Skeletal muscle cell (primary cell): ENCODE measurements around the gene NUBP1.
"Not testable (repeated sequence)": the region's sequence is repeated elsewhere in the genome, so short reads cannot be mapped to it uniquely, and the experiment has no call there.

Experiments
- DNase-seq: peaks from one replicate; pipeline ENCODE4 v3.0.0-alpha.2; 2010; ENCODE audit warnings: low read depth
- H3K4me3 ChIP-seq: 2 replicates; pipeline ENCODE4 v1.5.1; 2011; ENCODE audit warnings: low read depth, mild to moderate bottlenecking, control low read depth, low read length, moderate library complexity

NUBP1 gene

DNA sequence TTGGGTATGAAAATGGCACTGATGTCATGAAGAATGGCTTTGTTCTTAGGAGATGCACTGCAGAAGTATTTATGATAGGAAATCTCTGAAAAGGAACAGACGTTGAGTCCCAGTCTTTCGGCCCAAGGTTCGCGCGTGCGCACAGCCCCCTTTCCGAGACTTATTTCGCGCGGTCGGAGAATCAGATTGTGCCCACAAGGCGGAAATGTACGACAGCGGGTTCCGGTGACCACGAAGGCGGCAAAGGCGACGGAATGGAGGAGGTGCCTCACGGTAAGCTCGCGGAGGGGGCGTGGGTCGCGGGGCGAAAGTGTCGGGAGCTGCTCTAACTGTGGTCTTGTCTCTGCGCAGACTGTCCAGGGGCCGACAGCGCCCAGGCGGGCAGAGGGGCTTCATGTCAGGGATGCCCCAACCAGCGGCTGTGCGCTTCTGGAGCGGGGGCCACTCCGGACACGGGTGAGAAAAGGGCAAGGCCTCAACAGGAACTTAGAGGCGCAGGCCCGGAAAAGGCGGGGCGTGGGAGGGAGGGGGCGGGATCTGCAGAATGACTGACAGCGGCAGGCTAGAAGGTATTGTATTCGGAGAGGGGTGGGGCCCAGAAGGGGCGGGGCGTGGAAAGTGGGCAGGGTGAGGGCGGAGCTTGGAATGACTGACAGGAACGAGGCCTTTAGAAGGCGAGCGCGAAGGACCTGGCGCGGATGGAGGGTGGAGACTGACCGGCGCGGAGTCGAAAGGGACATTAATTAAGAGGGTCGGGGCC, at the start of gene NUBP1:
Gene NUBP1, plus strand, starts transcription at position 233 of the 760 bp plus-strand sequence. Its CDS starts 22 bp downstream, at position 255.
- H3K4me3 ChIP-seq = peak within 1 kb of the TSS; percentile 64
- peak; percentile 94 for DNase-seq

DNA sequence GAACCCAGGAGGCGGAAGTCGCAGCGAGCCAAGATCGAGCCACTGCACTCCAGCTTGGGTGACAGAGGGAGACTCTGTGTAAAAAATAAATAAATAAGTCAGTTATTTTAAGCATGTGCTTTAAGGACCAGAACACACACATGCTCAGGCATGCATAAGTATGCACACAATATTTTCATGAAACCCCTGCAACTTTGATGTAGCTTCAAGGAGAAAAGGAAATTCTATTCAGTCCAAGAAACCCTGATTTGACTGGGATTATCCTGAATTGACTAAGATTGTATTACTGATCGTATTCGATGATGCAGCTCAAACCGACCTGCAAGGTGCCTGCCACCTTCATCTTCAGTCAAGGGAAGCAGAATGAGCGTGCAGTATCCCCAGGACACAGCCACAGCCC, 49.8 kb upstream of the NUBP1 start:
- H3K4me3 ChIP-seq = no peak overlapping the region
- DNase-seq = no peak

DNA sequence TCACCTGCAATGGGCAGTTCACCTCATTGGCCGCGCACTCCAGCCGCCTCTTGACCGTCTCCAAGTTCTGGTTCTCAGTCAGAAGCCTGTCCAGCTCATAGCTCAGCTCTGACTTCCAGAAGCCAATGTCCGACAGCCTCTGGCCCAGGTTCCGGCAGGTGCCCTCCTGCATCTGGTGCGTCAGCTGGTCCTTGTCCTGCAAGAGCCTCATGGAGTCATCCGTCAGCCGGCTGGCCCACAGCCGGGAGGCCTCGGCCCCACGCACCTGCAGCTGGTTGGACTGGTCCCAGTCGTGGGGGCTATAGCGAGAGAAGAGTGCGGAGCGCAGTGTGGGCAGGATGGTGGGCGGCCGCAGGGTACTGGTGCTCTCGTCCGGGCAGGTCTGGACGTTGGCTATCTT, 49.3 kb upstream of the NUBP1 start:
- no peak overlapping the region for H3K4me3 ChIP-seq
- no peak for DNase-seq

DNA sequence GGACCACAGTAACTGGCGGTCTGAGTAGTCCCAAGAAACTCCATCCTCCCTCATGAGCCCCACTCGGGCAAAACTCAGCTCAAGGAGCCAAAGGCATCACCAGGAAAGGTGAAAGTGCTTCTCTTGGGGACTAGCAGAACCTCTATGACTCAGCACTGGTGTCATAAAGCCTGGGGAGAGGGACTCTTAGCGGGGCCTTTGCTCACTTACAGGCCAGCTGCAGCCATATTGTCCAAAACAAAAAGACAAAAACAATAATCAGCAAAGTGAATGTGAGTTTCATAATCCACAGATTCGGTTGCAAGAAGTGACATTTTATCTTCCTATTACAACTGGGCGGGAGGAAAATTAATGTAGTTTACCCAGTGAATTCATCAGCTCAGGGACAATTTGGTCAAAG, 48.8 kb upstream of the NUBP1 start, which contains the start of gene TEKT5:
Gene TEKT5, minus strand, starts transcription at position 101 of the 400 bp plus-strand sequence. Its CDS starts 57 bp downstream, at position 44.
- DNase-seq = no peak
- H3K4me3 ChIP-seq = no peak within 1 kb of the TSS

DNA sequence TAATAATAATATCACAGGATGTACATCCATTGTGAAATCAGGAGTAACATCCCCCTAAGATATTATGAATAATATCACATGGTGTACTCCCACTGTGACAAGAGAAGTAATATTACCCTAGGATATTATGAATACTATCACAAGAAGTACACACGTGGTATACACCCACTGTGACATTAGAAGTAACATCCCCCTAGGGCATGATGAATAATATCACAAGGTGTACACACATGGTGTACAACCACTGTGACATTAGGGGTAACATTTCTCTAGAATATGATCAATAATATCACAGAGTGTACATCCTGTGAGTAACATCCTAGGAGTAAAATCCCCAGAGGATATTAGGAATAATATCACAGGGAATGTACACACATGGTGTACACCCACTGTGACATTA, 43.9 kb upstream of the NUBP1 start:
- H3K4me3 ChIP-seq = no peak overlapping the region
- no peak for DNase-seq

DNA sequence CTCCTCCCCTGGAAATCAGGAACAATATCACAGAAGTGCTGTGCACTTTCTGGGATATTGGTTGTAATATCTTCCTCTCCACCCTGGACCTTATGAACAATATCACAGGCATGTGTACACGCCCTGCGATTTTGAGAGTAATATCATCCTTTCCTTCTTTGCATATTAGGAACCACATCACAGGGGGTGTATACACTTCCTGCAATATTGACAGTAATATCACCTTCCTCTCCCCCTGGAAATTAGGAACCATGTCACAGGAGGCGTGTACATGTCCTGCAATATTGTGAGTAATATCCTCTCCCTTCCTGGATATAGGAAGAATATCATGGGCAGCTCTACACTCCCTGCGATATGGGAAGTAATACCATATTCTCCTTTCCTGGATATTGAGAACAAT, 34.7 kb upstream of the NUBP1 start:
- DNase-seq = no peak

DNA sequence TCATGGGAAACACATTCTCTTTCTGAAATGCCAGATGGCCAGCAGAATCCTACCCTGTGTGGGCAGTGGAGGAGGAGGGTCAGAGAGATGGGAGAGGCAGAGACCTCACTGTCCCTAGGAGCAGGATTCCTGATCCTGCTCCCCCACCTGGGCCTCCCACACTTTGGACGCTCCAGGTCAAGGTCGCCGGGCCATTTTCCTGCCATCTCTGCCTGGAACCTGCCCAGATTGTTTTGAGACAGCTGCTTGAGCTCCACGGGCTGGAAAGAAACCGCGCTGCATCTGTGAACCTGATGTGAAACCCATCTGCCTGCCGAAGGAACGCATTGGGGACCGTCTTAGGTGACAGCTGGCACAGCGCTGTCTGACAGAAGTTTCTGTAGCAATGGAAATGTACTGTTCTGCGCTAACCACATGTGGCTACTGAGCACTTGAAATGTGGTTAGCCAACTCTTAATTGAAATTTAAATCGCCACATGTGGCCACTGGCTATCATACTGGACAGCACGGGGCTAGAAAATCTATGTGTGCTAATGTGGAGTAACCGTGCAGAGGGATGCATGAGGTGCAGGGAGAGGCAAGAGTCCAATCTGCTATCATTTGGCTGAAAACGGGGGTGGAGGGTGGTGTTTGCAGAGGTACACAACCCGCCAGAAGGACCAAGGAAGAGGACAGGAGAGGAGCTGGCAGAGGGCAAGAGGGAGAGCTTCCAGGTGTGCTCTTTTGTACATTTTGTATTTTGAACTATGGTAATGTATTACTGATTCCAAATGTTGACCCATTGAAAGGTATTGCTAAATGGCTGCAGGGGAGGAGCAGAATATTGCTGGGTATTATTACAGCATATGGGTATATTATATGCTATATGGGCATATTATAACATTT, 15.4 kb upstream of the NUBP1 start:
- H3K4me3 ChIP-seq = no peak overlapping the region
- DNase-seq = no peak

More for the DNA sequence above, 34.7 kb upstream of the NUBP1 start:
- H3K4me3 ChIP-seq = no peak overlapping the region

DNA sequence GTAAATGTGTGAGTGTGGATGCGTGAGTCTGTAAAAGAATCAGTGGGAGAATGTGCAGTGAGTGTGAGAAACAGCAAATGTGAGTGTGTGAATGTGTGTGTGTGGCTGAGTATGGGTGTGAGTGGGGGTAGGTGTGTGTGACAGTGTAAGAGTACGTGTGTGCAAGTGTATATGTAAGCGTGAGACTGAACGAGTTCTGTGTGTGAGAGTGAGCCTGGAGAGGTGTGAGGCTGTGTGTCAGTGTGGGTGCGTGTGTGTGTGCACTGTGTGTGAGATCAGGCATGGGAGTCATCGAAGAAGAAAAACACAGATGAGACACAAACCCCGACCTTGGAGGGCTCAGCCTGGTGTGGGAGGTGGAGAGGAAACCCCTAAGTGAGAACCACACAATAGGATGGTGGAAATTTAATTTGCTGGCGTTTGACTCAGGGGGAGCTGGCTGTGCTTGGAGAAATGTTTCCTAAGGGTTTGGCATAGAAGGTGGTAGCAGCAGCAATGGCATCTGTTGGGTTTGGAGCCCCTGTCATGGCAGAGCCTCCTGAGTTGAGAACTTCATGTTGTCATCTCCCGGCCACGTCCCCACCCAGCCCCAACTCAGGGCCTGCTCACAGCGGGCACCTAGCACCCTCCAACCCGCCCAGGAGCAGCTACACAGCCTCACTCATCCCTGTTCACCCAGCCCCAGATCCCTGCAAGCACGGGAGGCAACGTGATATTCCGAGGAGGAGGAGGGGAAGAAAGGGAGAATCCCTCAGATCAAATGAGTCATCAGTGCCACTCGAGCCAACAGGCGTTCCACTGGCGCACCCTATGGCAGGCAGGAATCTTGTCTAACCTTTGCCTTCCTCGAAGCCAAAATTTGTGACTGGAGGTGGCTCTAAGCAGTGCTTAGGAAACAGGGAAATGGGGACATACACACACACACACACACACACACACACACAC, 14.3 kb upstream of the NUBP1 start:
- H3K4me3 ChIP-seq = no peak overlapping the region
- no peak for DNase-seq

DNA sequence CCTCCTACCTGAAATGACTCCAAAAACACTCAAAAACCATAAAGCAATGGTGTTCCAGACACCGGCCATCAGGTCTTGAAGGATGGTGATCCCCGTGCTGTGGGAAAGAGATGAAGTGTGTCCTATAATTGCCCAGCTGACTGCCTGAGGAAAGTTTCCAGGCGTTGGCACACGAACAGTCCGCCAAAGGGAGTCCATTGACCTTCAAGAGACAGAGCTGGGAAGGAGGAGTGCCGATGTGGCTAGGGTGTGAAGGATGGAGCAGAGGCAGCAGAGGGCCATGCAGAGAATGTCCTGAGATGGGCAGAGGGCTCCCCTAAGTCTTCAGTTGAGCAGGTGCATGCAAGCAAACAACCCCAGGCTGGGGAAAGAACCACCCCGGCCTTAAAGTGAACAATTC, 11.9 kb upstream of the NUBP1 start:
- no peak overlapping the region for H3K4me3 ChIP-seq
- DNase-seq = no peak

DNA sequence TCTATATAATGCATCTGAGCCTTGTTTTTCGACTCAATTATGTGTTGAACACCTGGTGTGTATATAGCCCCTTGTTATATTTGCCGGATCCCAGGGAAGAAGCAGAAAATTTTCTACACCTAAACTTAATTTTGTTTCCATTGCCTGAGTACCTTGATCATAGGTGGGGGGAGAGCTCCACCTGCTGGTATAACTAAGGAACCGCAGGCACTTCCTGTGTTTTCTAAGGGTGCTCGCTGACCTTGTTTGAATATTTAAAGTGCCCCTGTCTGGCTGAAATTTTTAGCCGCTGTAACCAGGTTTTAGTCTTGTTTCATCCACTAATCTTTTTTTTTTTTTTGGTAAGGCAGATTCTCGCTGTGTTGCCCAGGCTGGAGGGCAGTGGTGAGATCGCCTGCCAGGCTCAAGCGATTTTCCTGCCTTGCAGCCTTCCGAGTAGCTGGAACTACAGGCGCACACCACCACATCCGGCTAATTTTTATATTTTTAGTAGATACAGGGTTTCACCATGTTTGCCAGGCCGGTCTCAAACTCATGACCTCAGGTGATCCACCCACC, 6.5 kb upstream of the NUBP1 start:
- no peak overlapping the region for H3K4me3 ChIP-seq
- no peak for DNase-seq

DNA sequence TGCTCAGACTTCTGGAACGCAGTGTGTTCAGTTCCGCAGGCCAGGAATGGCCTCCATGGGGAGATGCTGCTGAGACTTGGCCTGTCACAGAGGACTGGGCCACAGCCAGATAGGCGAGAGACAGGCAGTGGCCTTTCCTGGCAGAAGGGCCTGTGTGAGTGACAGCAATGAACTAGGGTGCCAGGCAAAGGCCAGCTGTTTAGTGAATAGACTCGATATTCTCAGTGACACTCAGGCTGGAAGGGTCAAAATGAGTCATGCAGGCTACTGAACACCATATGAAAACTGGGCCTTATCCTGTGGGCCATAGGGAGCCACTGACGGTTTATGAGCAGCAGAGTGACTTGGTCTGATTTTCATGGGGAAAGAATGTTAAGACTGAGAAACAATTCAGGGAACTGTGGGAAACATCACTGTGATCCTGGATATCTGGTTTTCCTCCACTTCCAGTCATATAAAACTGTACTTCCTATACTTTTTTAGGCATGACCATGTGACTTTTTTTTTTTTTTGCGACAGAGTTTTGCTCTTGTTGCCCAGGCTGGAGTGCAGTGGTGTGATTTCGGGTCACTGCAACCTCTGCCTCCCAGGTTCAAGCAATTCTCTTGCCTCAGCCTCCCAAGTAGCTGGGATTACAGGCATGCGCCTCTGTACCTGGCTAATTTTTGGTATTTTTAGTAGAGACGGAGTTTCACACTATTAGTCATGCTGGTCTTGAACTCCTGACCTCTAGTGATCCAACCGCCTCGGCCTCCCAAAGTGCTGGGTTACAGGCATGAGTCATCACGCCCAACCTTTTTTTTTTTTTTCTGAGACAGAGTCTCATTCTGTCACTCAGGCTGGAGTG, 5.2 kb upstream of the NUBP1 start:
- no peak overlapping the region for H3K4me3 ChIP-seq
- DNase-seq = no peak

DNA sequence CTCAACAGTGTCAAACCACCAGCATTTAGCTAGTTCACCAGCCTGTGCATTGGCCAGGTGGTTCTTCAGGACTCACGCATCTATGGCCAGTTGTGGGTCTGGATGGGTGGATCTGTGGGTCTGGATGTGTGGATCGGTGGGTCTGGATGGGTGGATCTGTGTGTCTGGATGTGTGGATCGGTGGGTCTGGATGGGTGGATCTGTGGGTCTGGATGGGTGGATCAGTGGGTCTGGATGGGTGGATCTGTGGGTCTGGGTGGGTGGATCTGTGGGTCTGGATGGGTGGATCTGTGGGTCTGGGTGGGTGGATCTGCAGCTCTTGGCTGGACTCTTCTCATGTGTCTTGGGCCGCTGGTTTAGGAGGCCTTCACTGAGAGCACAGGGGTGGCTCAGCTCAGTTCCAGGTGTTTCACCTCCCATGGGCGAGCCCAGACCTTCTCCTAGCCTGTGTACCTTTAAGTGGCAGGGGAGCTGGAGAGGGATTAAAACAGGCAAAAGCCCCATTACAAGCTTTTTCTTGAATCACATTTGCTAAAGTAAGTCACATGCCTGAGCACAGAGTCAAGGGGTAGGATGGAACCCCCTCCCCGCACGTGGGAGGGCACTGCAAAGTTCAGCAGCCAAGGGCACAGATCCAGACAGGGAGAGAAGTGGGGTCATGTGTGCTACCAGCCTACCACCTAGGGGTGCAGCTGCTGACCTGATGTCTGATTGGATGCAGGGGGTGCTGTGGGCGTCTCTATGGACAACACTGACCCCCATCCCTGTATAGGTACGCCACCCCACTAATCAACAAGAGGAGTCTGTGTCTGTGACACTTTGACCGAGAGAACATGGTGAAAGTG, 3.4 kb upstream of the NUBP1 start:
- no peak overlapping the region for H3K4me3 ChIP-seq
- no peak for DNase-seq

DNA sequence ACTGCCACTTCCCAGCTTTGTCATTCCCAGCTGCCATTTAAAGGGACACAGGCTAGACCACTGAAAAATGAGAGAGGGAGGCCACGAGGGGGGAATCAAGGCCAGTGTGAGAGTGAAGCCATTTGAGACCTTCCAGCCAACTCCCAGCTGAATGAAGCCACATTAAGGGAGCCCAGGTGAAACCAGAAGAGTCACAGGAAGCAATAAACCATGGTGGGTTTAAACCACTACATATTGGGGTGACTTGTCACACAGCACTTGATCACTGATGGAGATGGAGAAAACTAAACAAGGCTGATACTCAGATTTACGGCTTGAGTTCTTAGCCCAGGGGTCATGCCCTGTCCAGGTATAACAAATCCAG, 2.8 kb upstream of the NUBP1 start:
- DNase-seq = no peak

DNA sequence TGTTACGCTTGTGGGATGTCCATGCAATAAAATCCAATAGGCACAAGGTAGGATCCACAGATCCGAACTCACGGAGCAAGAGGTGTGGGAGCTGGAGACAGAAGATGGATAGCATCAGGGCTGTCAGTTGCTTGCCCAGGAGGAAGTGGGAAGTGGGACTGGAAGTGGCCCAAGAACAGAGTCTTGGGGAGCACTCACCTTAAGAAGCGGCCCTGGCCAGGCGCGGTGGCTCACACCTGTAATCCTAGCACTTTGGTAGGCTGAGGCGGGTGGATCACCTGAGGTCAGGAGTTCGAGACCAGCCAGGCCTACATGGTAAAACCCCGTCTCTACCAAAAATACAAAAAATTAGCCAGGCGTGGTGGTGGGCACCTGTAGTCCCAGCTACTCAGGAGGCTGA, 2.4 kb upstream of the NUBP1 start:
- not testable (repeated sequence) for DNase-seq

More for the DNA sequence above, 2.8 kb upstream of the NUBP1 start:
- no peak overlapping the region for H3K4me3 ChIP-seq

DNA sequence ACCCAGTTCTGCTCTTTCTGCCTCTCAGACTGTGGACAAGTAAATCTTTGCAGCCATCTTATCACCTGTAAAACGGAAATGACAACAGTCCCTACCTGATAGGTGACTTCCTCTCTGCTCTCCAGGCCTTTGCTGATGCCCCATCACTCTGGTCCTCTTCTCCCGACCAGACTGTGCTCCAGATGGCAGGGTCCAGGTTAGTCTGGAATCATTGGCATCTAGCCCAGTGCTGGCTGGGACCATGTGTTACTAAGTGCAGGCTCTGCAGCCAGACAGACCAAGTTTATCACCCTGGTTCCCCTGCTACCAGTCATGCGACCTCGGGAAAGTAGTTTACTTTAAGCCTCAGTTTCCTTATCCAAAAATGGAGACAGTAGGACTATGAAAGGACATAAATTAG, 1.8 kb upstream of the NUBP1 start:
- DNase-seq = no peak
- no peak overlapping the region for H3K4me3 ChIP-seq

More for the DNA sequence above, 2.4 kb upstream of the NUBP1 start:
- H3K4me3 ChIP-seq = not testable (repeated sequence)

DNA sequence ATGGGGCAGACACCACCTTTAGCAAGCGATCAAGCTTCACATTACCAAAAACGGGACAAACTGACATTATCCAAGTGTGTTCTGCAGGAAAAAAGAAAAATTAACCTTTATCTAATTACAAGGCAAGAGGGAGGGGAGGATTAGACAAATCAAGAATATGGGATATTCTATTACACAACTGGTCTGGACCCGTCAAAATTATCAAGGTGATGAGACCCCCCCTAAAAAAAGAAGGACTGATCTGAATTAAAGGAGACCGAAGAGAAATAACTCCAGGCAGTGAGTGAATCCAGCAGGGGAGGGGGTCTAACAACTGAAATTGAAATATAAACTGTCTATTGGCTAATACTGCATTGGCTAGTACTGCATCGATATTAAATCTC, 424 bp upstream of the NUBP1 start:
- no peak for DNase-seq
- H3K4me3 ChIP-seq = peak overlapping the region; percentile 64

DNA sequence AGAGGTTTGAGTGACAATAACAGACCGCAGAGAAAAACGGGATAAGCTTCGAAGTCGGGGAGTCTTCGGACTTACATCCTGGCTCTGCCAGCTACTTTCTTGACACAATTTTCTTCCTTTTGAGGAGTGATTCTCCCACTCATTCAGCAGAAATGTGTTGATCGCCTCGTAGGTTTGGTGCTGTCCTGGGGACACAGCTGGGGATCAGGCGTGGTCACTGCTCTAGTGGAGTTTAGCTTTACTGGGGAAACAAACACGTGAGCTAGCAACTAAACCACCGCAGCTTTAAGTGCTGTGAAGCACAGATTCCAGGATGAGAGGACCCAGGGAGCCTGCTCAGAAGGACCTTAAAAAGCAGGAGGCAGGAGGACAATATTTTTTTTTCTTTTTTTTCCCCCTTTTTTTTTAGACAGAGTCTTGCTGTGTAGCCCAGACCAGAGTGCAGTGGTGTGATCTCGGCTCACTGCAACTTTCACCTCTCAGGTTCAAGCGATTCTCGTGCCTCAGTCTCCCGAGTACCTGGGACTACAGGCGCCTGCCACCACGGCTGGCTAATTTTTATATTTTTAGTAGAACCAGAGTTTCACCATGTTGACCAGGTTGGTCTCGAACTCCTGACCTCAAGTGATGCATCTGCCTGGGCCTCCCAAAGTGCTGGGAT, 858 bp downstream of the NUBP1 start:
- no peak for DNase-seq
- H3K4me3 ChIP-seq = peak overlapping the region; percentile 49
